Dermis microvascular lymphatic vessel endothelial cell (primary cell): Measurements from ENCODE around the gene OTUB1. TPM values are rescaled to one million over a fixed set of nuclear protein-coding genes. Genes with fewer than 3 reads are reported as not detected.
"Not testable (repeated sequence)": the region's sequence is repeated elsewhere in the genome, so short reads cannot be mapped to it uniquely, and the experiment has no call there.

ENCODE experiments used
- DNase-seq, 2 donors: peaks; one replicate each; pipeline versions ENCODE4 v3.0.0 to v3.0.0-alpha.2; 2010; ENCODE audit warnings: low read depth in 2 of 2
- total RNA-seq: library from RNA; depleted of rRNA; stranded (reverse); fragments of >200 nt; gene quantifications from 2 replicates; pipeline ENCODE4 v1.2.1, GENCODE V29; 2014

Gene OTUB1
- total RNA-seq, 1 donor from 2014 or later = 50.2 TPM

GRCh38 chr11:64042301-64042700 is 56.1 kb downstream of the OTUB1 start:
- DNase-seq = no peak

- DNase-seq = no peak
Observed at GRCh38 chr11:64043545-64043944, 57.3 kb downstream of the OTUB1 start.

GRCh38 chr11:64044730-64045393 is 58.6 kb downstream of the OTUB1 start:
- DNase-seq = no peak

- DNase-seq = no peak
Observed at GRCh38 chr11:64045700-64046099, 59.5 kb downstream of the OTUB1 start.

- DNase-seq = not testable (repeated sequence)
Observed at GRCh38 chr11:64047373-64047772, 61.1 kb downstream of the OTUB1 start.

Other genes starting within 250 kb of the OTUB1 start
- gene ZFTA, start 217.7 kb upstream of the OTUB1 start, total RNA-seq = 7.6 and 12.9 TPM in 2 replicates
- gene SPINDOC, start 173.0 kb upstream of the OTUB1 start, total RNA-seq = 9.0 and 13.3 TPM in 2 replicates
- gene MARK2, start 147.3 kb upstream of the OTUB1 start, total RNA-seq = 7.8 and 11.5 TPM in 2 replicates
- 0.13 TPM in 2 replicates for gene RCOR2, start 69.3 kb upstream of the OTUB1 start, total RNA-seq
- gene NAA40, start 47.4 kb upstream of the OTUB1 start, total RNA-seq = 8.3 and 13.4 TPM in 2 replicates
- gene COX8A, start 11.8 kb upstream of the OTUB1 start, total RNA-seq = 297 and 328 TPM in 2 replicates
- not detected in 2 replicates for gene FLRT1, start 49.5 kb downstream of the OTUB1 start, total RNA-seq
- 23.1 and 25.4 TPM in 2 replicates for gene MACROD1, start 179.7 kb downstream of the OTUB1 start, total RNA-seq
- gene STIP1, start 199.7 kb downstream of the OTUB1 start, total RNA-seq = 117 and 122 TPM in 2 replicates
- gene FERMT3, start 220.3 kb downstream of the OTUB1 start, total RNA-seq = 5.4 and 15.7 TPM in 2 replicates
- 19.3 and 27.6 TPM in 2 replicates for gene TRPT1, start 239.7 kb downstream of the OTUB1 start, total RNA-seq
- gene NUDT22, start 239.8 kb downstream of the OTUB1 start, total RNA-seq = 26.4 and 31.1 TPM in 2 replicates
- gene DNAJC4, start 244.1 kb downstream of the OTUB1 start, total RNA-seq = 7.8 and 20.1 TPM in 2 replicates
- 7.7 and 22.4 TPM in 2 replicates for gene VEGFB, start 248.1 kb downstream of the OTUB1 start, total RNA-seq